ENCODE data around the gene LNX1. TPM values are rescaled to one million over a fixed set of nuclear protein-coding genes. Genes with fewer than 3 reads are reported as not detected.
A peak's percentile ranks its signal among the peaks of the same experiment; 100 is the strongest.

LNX1 gene
- total and polyA plus RNA-seq, 2 donors (not counting 1 experiment from before 2014, with no cell fraction given): 0.48 to 1.3 TPM

- Histone ChIP-seq H3K4me2 (ENCODE audit: extremely low read depth, insufficient read depth, low read length) (no peak overlapping the region), H3K4me3 (replicated peaks in 1 of 4; ENCODE audit: control extremely low read depth in 1 of 4, insufficient read depth in 1 of 4, low read depth in 3 of 4, low read length in 4 of 4) (no peak overlapping the region), H4K20me1 (ENCODE audit: control insufficient read depth, extremely low read depth, insufficient read depth, low read length) (no peaks in the 10 kb centered on the region), H3K27ac (ENCODE audit: insufficient read depth, low read length) (no peak overlapping the region), H3K9me3 (ENCODE audit: control insufficient read depth, insufficient read depth, low read depth, low read length) (no peaks in the 10 kb centered on the region), H3K36me3 (ENCODE audit: control insufficient read depth, insufficient read depth, low read length) (no peaks in the 10 kb centered on the region), H2AFZ (ENCODE audit: low read length) (no peak overlapping the region), H3K79me2 (ENCODE audit: control insufficient read depth, insufficient read depth, low read length) (no peaks in the 10 kb centered on the region), H3K4me1 (ENCODE audit: control insufficient read depth, extremely low read depth, insufficient read depth, low read length) (no peaks in the 10 kb centered on the region), H3K27me3 (ENCODE audit: control insufficient read depth, insufficient read depth, low read length) (no peaks in the 10 kb centered on the region), H3K9ac (ENCODE audit: insufficient read depth, low read length) (no peak overlapping the region)
- TF ChIP-seq CTCF (conservative IDR thresholded peaks at IDR 0.05 in 1 of 2, IDR thresholded peaks at IDR 0.05 in 1 of 2; ENCODE audit: low read depth in 1 of 2, low read length in 2 of 2) (no peak), EZH2 (IDR thresholded peaks at IDR 0.05; ENCODE audit: low read length, missing control alignments) (no peak)
- no peak for DNase-seq (ENCODE audit: low read depth in 2 of 2)
These were observed 3.9 kb upstream of the LNX1 start for GRCh38 chr4:53595204-53595603.

- Histone ChIP-seq H3K27ac (ENCODE audit: insufficient read depth, low read length) (no peak overlapping the region), H3K4me3 (replicated peaks in 1 of 4; ENCODE audit: control extremely low read depth in 1 of 4, insufficient read depth in 1 of 4, low read depth in 3 of 4, low read length in 4 of 4) (no peak overlapping the region), H4K20me1 (ENCODE audit: control insufficient read depth, extremely low read depth, insufficient read depth, low read length) (no peaks in the 10 kb centered on the region), H3K9ac (ENCODE audit: insufficient read depth, low read length) (no peak overlapping the region), H3K4me1 (ENCODE audit: control insufficient read depth, extremely low read depth, insufficient read depth, low read length) (no peaks in the 10 kb centered on the region), H3K36me3 (ENCODE audit: control insufficient read depth, insufficient read depth, low read length) (no peaks in the 10 kb centered on the region), H3K9me3 (ENCODE audit: control insufficient read depth, insufficient read depth, low read depth, low read length) (no peaks in the 10 kb centered on the region), H3K27me3 (ENCODE audit: control insufficient read depth, insufficient read depth, low read length) (no peaks in the 10 kb centered on the region), H2AFZ (ENCODE audit: low read length) (no peak overlapping the region), H3K4me2 (ENCODE audit: extremely low read depth, insufficient read depth, low read length) (no peak overlapping the region), H3K79me2 (ENCODE audit: control insufficient read depth, insufficient read depth, low read length) (no peaks in the 10 kb centered on the region)
- no peak for DNase-seq (ENCODE audit: low read depth in 2 of 2)
- TF ChIP-seq EZH2 (IDR thresholded peaks at IDR 0.05; ENCODE audit: low read length, missing control alignments): no peak
- TF ChIP-seq CTCF (conservative IDR thresholded peaks at IDR 0.05 in 1 of 2, IDR thresholded peaks at IDR 0.05 in 1 of 2; ENCODE audit: low read depth in 1 of 2, low read length in 2 of 2): no peak
These were observed 2.5 kb upstream of the LNX1 start for GRCh38 chr4:53593765-53594164.

GRCh38 chr4:53592686-53593501 is 1.6 kb upstream of the LNX1 start:
- H2AFZ ChIP-seq (ENCODE audit: low read length): no peak overlapping the region
- no peaks in the 10 kb centered on the region for H3K27me3 ChIP-seq (ENCODE audit: control insufficient read depth, insufficient read depth, low read length)
- no peaks in the 10 kb centered on the region for H3K79me2 ChIP-seq (ENCODE audit: control insufficient read depth, insufficient read depth, low read length)
- H3K27ac ChIP-seq (ENCODE audit: insufficient read depth, low read length): no peak overlapping the region
- H3K9me3 ChIP-seq (ENCODE audit: control insufficient read depth, insufficient read depth, low read depth, low read length): no peaks in the 10 kb centered on the region
- no peak overlapping the region for H3K4me2 ChIP-seq (ENCODE audit: extremely low read depth, insufficient read depth, low read length)
- H3K4me3 ChIP-seq (replicated peaks in 1 of 4; ENCODE audit: control extremely low read depth in 1 of 4, insufficient read depth in 1 of 4, low read depth in 3 of 4, low read length in 4 of 4): no peak overlapping the region
- peak in 1 of 2 donors; percentile 48 for DNase-seq (ENCODE audit: low read depth in 2 of 2)
- TF ChIP-seq EZH2 (IDR thresholded peaks at IDR 0.05; ENCODE audit: low read length, missing control alignments) (no peak), CTCF (conservative IDR thresholded peaks at IDR 0.05 in 1 of 2, IDR thresholded peaks at IDR 0.05 in 1 of 2; ENCODE audit: low read depth in 1 of 2, low read length in 2 of 2) (no peak)
- no peak overlapping the region for H3K9ac ChIP-seq (ENCODE audit: insufficient read depth, low read length)
- no peaks in the 10 kb centered on the region for H3K36me3 ChIP-seq (ENCODE audit: control insufficient read depth, insufficient read depth, low read length)
- H3K4me1 ChIP-seq (ENCODE audit: control insufficient read depth, extremely low read depth, insufficient read depth, low read length): no peaks in the 10 kb centered on the region
- H4K20me1 ChIP-seq (ENCODE audit: control insufficient read depth, extremely low read depth, insufficient read depth, low read length): no peaks in the 10 kb centered on the region

Measured in fibroblast of lung (primary cell).